H1 (cell line): ENCODE results near the gene FGF18. TPM values are rescaled to one million over a fixed set of nuclear protein-coding genes. Genes with fewer than 3 reads are reported as not detected.

Experiments
- CTCF ChIA-PET: fragments of 300-600 bp; sonication (Branson Sonifier 250); formaldehyde crosslinking; loops from one replicate; lab custom pipeline; 2021; ENCODE audit not compliant: partially characterized antibody; lab: Charles Lee
- POLR2A ChIA-PET: fragments of 300-600 bp; sonication (Branson Sonifier 250); formaldehyde crosslinking; loops from one replicate; lab custom pipeline; 2021; ENCODE audit warnings: inconsistent platforms; ENCODE audit not compliant: partially characterized antibody; lab: Charles Lee
- DNase-seq, 2 experiments: peaks; one replicate each; pipeline versions ENCODE4 v3.0.0 to v3.0.0-alpha.2; 2010 to 2022; ENCODE audit warnings: low spot score in 2 of 2, low read depth in 1 of 2, mixed read lengths in 1 of 2
- FAIRE-seq: peaks from 2 replicates; lab custom pipeline; 2011; peaks lifted over from hg19 to GRCh38; lab: Jason Lieb, UNC
- H2AFZ ChIP-seq: 2 replicates; pipeline ENCODE4 v1.8.1; 2012; ENCODE audit warnings: low read length, inconsistent platforms
- H2AK5ac ChIP-seq: 2 replicates; pipeline ENCODE4 v1.6.1; 2013; ENCODE audit warnings: low read depth, low read length
- H2BK120ac ChIP-seq: replicated peaks from 2 replicates; pipeline ENCODE3; 2013; ENCODE audit warnings: low read depth, low read length, inconsistent platforms
- H2BK12ac ChIP-seq: 2 replicates; pipeline ENCODE4 v1.6.1; 2013; ENCODE audit warnings: low read depth, low read length
- H2BK15ac ChIP-seq: 2 replicates; pipeline ENCODE4 v1.6.1; 2013; ENCODE audit warnings: low read length
- H2BK20ac ChIP-seq: 2 replicates; pipeline ENCODE4 v1.6.1; 2013; ENCODE audit warnings: low read length
- H2BK5ac ChIP-seq: 2 replicates; pipeline ENCODE4 v1.6.1; 2013; ENCODE audit warnings: low read depth, low read length
- H3K14ac ChIP-seq: 2 replicates; pipeline ENCODE4 v1.6.1; 2013; ENCODE audit warnings: inconsistent platforms; ENCODE audit not compliant: insufficient read length
- H3K18ac ChIP-seq: 2 replicates; pipeline ENCODE4 v1.6.1; 2013; ENCODE audit warnings: low read length; ENCODE audit errors: extremely low read depth
- H3K23ac ChIP-seq: 2 replicates; pipeline ENCODE4 v1.6.1; 2013; ENCODE audit warnings: inconsistent platforms; ENCODE audit not compliant: insufficient read length
- H3K23me2 ChIP-seq: 2 replicates; pipeline ENCODE4 v1.6.1; 2013; ENCODE audit warnings: low read depth, low read length
- H3K27ac ChIP-seq: 2 replicates; pipeline ENCODE4 v1.6.1; 2011; ENCODE audit warnings: low read depth, low read length, inconsistent platforms
- H3K27me3 ChIP-seq, 4 experiments: replicated peaks in 1 of 4; 1 replicate in 1 of 4; 2 replicates in 3 of 4; pipeline versions ENCODE4 v1.6.1 to v1.8.1; 2011 to 2013; ENCODE audit warnings: low read length in 3 of 4, mild to moderate bottlenecking in 3 of 4, inconsistent platforms in 2 of 4, mixed read lengths in 2 of 4, moderate library complexity in 1 of 4; ENCODE audit not compliant: control insufficient read depth in 3 of 4, insufficient read depth in 3 of 4; ENCODE audit errors: extremely low read depth in 1 of 4
- H3K36me3 ChIP-seq, 4 experiments: 2 replicates each; pipeline versions ENCODE4 v1.6.1 to v1.8.1; 2011 to 2013; ENCODE audit warnings: mild to moderate bottlenecking in 4 of 4, low read length in 3 of 4, moderate library complexity in 2 of 4, control low read depth in 1 of 4, inconsistent platforms in 1 of 4; ENCODE audit not compliant: insufficient read depth in 4 of 4, control insufficient read depth in 2 of 4
- H3K4ac ChIP-seq: replicated peaks from 2 replicates; pipeline ENCODE3; 2013; ENCODE audit warnings: low read length, low read depth, mixed read lengths, inconsistent platforms; ENCODE audit not compliant: insufficient read length
- H3K4me1 ChIP-seq, 4 experiments: replicated peaks in 1 of 4; 1 replicate in 1 of 4; 2 replicates in 3 of 4; pipeline versions ENCODE4 v1.6.1 to v1.8.1; 2011 to 2013; ENCODE audit warnings: low read length in 3 of 4, inconsistent platforms in 2 of 4, mixed read lengths in 1 of 4; ENCODE audit not compliant: insufficient read depth in 4 of 4, control insufficient read depth in 3 of 4
- H3K4me2 ChIP-seq, 2 experiments: 2 replicates each; pipeline versions ENCODE4 v1.6.1 to v1.8.1; 2011 to 2013; ENCODE audit warnings: low read depth in 2 of 2, low read length in 2 of 2, control low read depth in 1 of 2, inconsistent platforms in 1 of 2, mild to moderate bottlenecking in 1 of 2; ENCODE audit not compliant: insufficient read depth in 1 of 2
- H3K4me3 ChIP-seq, 4 experiments: fragments of 200-600, 300-600 bp in 1 of 4; sonication (generic), shearing (Covaris generic), sonication (Bioruptor Twin) in 1 of 4; 2 replicates each; pipeline versions ENCODE4 v1.5.1 to v1.8.1; 2011 to 2016; ENCODE audit warnings: low read length in 4 of 4, low read depth in 3 of 4, control low read depth in 2 of 4, inconsistent platforms in 2 of 4, mild to moderate bottlenecking in 2 of 4, mixed read lengths in 1 of 4, moderate library complexity in 1 of 4; ENCODE audit not compliant: insufficient read depth in 2 of 4; ENCODE audit errors: extremely low read depth in 1 of 4
- H3K56ac ChIP-seq: replicated peaks from 2 replicates; pipeline ENCODE3; 2013; ENCODE audit warnings: low read depth, mild to moderate bottlenecking, mixed read lengths, low read length, inconsistent platforms; ENCODE audit not compliant: insufficient read length
- H3K79me1 ChIP-seq: 2 replicates; pipeline ENCODE4 v1.6.1; 2013; ENCODE audit warnings: low read depth, low read length, control low read depth
- H3K79me2 ChIP-seq, 2 experiments: 2 replicates each; pipeline versions ENCODE4 v1.6.1 to v1.8.1; 2012 to 2013; ENCODE audit warnings: low read length in 2 of 2, mild to moderate bottlenecking in 2 of 2, inconsistent platforms in 1 of 2; ENCODE audit not compliant: insufficient read depth in 2 of 2, control insufficient read depth in 1 of 2
- H3K9ac ChIP-seq, 4 experiments: replicated peaks in 1 of 4; 1 replicate in 1 of 4; 2 replicates in 3 of 4; pipeline versions ENCODE4 v1.6.1 to v1.8.1; 2011 to 2013; ENCODE audit warnings: low read depth in 3 of 4, low read length in 3 of 4, control low read depth in 2 of 4, mild to moderate bottlenecking in 2 of 4, moderate library complexity in 2 of 4, inconsistent platforms in 1 of 4; ENCODE audit errors: extremely low read depth in 1 of 4
- H3K9me3 ChIP-seq, 2 experiments: 2 replicates each; pipeline versions ENCODE4 v1.6.1 to v1.8.1; 2012 to 2013; ENCODE audit warnings: mild to moderate bottlenecking in 2 of 2, moderate library complexity in 2 of 2, control low read depth in 1 of 2, inconsistent platforms in 1 of 2, low read depth in 1 of 2, low read length in 1 of 2, mixed read lengths in 1 of 2; ENCODE audit not compliant: insufficient read depth in 2 of 2
- H4K20me1 ChIP-seq, 2 experiments: replicated peaks in 1 of 2; 2 replicates each; pipeline versions ENCODE3 to v1.8.1; 2011 to 2013; ENCODE audit warnings: inconsistent platforms in 2 of 2, low read length in 2 of 2, mild to moderate bottlenecking in 1 of 2; ENCODE audit not compliant: insufficient read depth in 2 of 2, control insufficient read depth in 1 of 2
- H4K5ac ChIP-seq: 2 replicates; pipeline ENCODE4 v1.6.1; 2013; ENCODE audit warnings: low read length, low read depth, mixed read lengths, inconsistent platforms; ENCODE audit not compliant: insufficient read length
- H4K8ac ChIP-seq: 2 replicates; pipeline ENCODE4 v1.8.0; 2013; ENCODE audit warnings: mild to moderate bottlenecking, moderate library complexity, low read length, inconsistent platforms; ENCODE audit not compliant: insufficient read depth; ENCODE audit errors: extremely low read depth
- H4K91ac ChIP-seq: replicated peaks from 2 replicates; pipeline ENCODE3; 2013; ENCODE audit warnings: low read length, mixed read lengths, inconsistent platforms; ENCODE audit not compliant: insufficient read length
- BRCA1 ChIP-seq: IDR thresholded peaks from 2 replicates; pipeline ENCODE4 v1.6.1; 2012; ENCODE audit warnings: low read depth, low read length, improper control_type of control experiment
- CBX8 ChIP-seq: fragments of 300-800, 300-1000 bp; sonication (generic); IDR thresholded peaks from 2 replicates; pipeline ENCODE4 v1.7.1; 2016; ENCODE audit warnings: low read depth, low read length, borderline replicate concordance
- CHD2 ChIP-seq: IDR thresholded peaks from 2 replicates; pipeline ENCODE4 v1.6.1; 2012; ENCODE audit warnings: low read length, improper control_type of control experiment
- CTBP2 ChIP-seq: IDR thresholded peaks from 2 replicates; pipeline ENCODE4 v1.7.0; 2011; ENCODE audit warnings: borderline replicate concordance, mild to moderate bottlenecking, moderate library complexity, mixed read lengths, low read length; ENCODE audit not compliant: insufficient read depth, insufficient read length
- EP300 ChIP-seq, 2 experiments: IDR thresholded peaks; 1 replicate in 1 of 2; 2 replicates in 1 of 2; pipeline ENCODE4 v1.6.1; 2011 to 2012; ENCODE audit warnings: low read depth in 2 of 2, low read length in 2 of 2, mild to moderate bottlenecking in 2 of 2, borderline replicate concordance in 1 of 2, inconsistent platforms in 1 of 2, moderate library complexity in 1 of 2
- PHF8 ChIP-seq: fragments of 200-600 bp; sonication (generic); conservative IDR thresholded peaks from 2 replicates; pipeline ENCODE4 v1.7.1; 2012; ENCODE audit warnings: low read depth, mild to moderate bottlenecking, inconsistent platforms, low read length, moderate library complexity
- POU5F1 ChIP-seq: IDR thresholded peaks from 2 replicates; pipeline ENCODE4 v1.6.1; 2011; ENCODE audit warnings: low read depth, mild to moderate bottlenecking, low read length, moderate library complexity
- RNF2 ChIP-seq: fragments of 200-900, 300-1000 bp; sonication (generic); IDR thresholded peaks from 2 replicates; pipeline ENCODE4 v1.7.1; 2016; ENCODE audit warnings: borderline replicate concordance, low read depth, mild to moderate bottlenecking, antibody characterized with exemption, low read length; ENCODE audit not compliant: poor library complexity, severe bottlenecking; ENCODE audit errors: missing control alignments
- SP4 ChIP-seq: IDR thresholded peaks from 2 replicates; pipeline ENCODE4 v1.6.1; 2012; ENCODE audit warnings: low read length, inconsistent platforms
- TAF1 ChIP-seq: IDR thresholded peaks from 2 replicates; pipeline ENCODE4 v1.6.1; 2011; ENCODE audit warnings: mild to moderate bottlenecking, low read depth, low read length
- TAF7 ChIP-seq: optimal IDR thresholded peaks from 2 replicates; pipeline ENCODE3; 2011; ENCODE audit warnings: low read depth, mild to moderate bottlenecking, inconsistent platforms, low read length, moderate library complexity, borderline replicate concordance
- ZNF274 ChIP-seq: IDR thresholded peaks from 2 replicates; pipeline ENCODE4 v1.7.0; 2012; ENCODE audit warnings: low read length, borderline replicate concordance; ENCODE audit errors: extremely low read depth
- WGBS, 2 experiments: shearing (Covaris generic) in 1 of 2; methylation state at CpG; one replicate each; pipeline versions ENCODE4 v1.1.6 to v1.1.7; 2013 to 2015; ENCODE audit warnings: low lambda C conversion rate in 2 of 2, mixed read lengths in 2 of 2, inconsistent platforms in 1 of 2, low coverage in 1 of 2, missing lambda C conversion rate in 1 of 2; ENCODE audit not compliant: insufficient replicate concordance in 2 of 2, insufficient coverage in 1 of 2, insufficient read length in 1 of 2; ENCODE audit errors: extremely low coverage in 1 of 2, missing lambda C conversion rate in 1 of 2; 5-methylcytosine and 5-hydroxymethylcytosine counted together
- polyA plus RNA-seq, 7 experiments: library from polyadenylated mRNA; depleted of rRNA in 3 of 7; stranded (reverse) in 5 of 7; unstranded in 2 of 7; fragments of >200 nt in 5 of 7; fragments of 200-250 nt in 2 of 7; gene quantifications; 1 replicate in 5 of 7; 2 replicates in 1 of 7; 4 replicates in 1 of 7; pipeline versions ENCODE4 v1.2.1 to v1.2.3, GENCODE V29; 2011 to 2013; ENCODE audit warnings: missing spikeins in 2 of 7, mixed read lengths in 2 of 7
- total RNA-seq: library from RNA; stranded (reverse); fragmentation: NEBNext Ultra II Directional; extraction: Animal tissue kit (Norgen Biotek cat#: 25700); gene quantifications from 2 replicates; pipeline ENCODE4 v1.2.1, GENCODE V29; 2021
- TF ChIP-seq, protein P1 (sequence below): IDR thresholded peaks from 2 replicates; pipeline ENCODE4 v1.6.1; 2012; ENCODE audit warnings: inconsistent platforms

The FGF18 gene
- total and polyA plus RNA-seq, 2 of the 8 experiments (the other 6 are each of a cell fraction or from before 2014, with no cell fraction given) = 0.54 to 1.3 TPM

DNA sequence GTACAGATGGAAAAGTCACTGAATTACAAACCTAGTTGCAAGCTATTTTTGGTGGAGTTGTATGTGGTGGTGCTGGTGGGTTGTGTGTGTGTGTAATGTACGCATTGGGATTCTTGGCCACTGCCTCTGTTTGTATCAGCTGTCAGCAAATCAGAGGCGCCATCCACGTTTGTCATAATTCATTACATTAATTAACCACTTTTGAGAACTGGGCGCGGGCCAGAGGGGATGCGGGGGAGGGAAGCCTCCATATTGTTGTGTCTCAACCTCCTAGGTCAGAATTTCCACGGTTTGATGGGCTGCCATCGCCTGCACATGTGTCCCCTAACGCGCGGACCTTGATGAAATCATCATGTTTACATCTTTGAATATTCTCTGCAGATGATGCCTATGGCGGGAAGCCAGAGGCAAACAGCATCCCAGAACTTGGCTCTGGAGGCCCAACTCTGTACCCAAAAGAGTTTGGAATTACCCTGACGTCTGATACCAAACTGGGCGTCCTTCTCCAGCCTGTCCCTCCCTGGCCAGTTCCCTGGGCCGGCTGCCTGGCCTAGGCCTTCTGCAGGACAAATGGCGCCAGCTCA lies 54.9 kb downstream of the FGF18 start:
- H3K56ac ChIP-seq = no peak overlapping the region
- no peak overlapping the region for H4K8ac ChIP-seq
- no peak overlapping the region for H2BK120ac ChIP-seq
- H3K23ac ChIP-seq = no peak overlapping the region
- no peak overlapping the region for H3K18ac ChIP-seq
- H3K14ac ChIP-seq = no peak overlapping the region
- FAIRE-seq (no peak), DNase-seq (no peak)
- no peaks in the 10 kb centered on the region for H3K23me2 ChIP-seq
- no peak overlapping the region for H2BK20ac ChIP-seq
- H3K4me2 ChIP-seq = no peak overlapping the region
- no peak overlapping the region for H2BK5ac ChIP-seq
- no peak overlapping the region for H4K91ac ChIP-seq
- H4K5ac ChIP-seq = no peak overlapping the region
- no peak overlapping the region for H3K27ac ChIP-seq
- no peak overlapping the region for H3K4ac ChIP-seq
- no peak overlapping the region for H3K4me3 ChIP-seq
- H2AK5ac ChIP-seq = no peak overlapping the region
- no peaks in the 10 kb centered on the region for H4K20me1 ChIP-seq
- CTCF ChIA-PET = interaction anchor here (0.6 to 4.6 kb wide), 2 partner anchors 10 to 46 kb away, joined by 3 to 52 read pairs; no protein-coding TSS in a partner anchor
- no peak overlapping the region for H2BK15ac ChIP-seq
- no peak overlapping the region for H3K9ac ChIP-seq
- no peaks in the 10 kb centered on the region for H3K79me1 ChIP-seq
- POLR2A ChIA-PET = no interaction called here
- H3K9me3 ChIP-seq = no peaks in the 10 kb centered on the region
- no peaks in the 10 kb centered on the region for H3K4me1 ChIP-seq
- H2BK12ac ChIP-seq = no peak overlapping the region
- H3K79me2 ChIP-seq = no peaks in the 10 kb centered on the region
- H2AFZ ChIP-seq = no peak overlapping the region
- no peaks in the 10 kb centered on the region for H3K27me3 ChIP-seq
- 92% methylated on average over 15 of the region's 16 CpGs; no CpG with 5 or more reads in 1 of the 2 experiments for WGBS, 2 experiments
- no peaks in the 10 kb centered on the region for H3K36me3 ChIP-seq
- TF ChIP-seq TAF1 (no peak), RNF2 (no peak), BRCA1 (no peak), ZNF274 (no peak), CHD2 (no peak), CBX8 (no peak), SP4 (no peak), PHF8 (no peak), POU5F1 (no peak), EP300 (IDR thresholded peaks at IDR 0.05; ENCODE audit: borderline replicate concordance in 1 of 2, low read depth in 2 of 2, low read length in 2 of 2) (no peak), CTBP2 (no peak), TAF7 (no peak)
- TF ChIP-seq, protein P1, sequence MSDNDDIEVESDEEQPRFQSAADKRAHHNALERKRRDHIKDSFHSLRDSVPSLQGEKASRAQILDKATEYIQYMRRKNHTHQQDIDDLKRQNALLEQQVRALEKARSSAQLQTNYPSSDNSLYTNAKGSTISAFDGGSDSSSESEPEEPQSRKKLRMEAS = no peak
